Karpas-422 (cell line): ENCODE data around the gene TSPAN9. TPM values are rescaled to one million over a fixed set of nuclear protein-coding genes. Genes with fewer than 3 reads are reported as not detected.
A peak's percentile ranks its signal among the peaks of the same experiment; 100 is the strongest.

Experiments
- DNase-seq: peaks from one replicate; pipeline ENCODE4 v3.0.0-alpha.2; 2015
- H2AFZ ChIP-seq: fragments of 200-600 bp; sonication (generic); 2 replicates; pipeline ENCODE4 v1.6.1; 2014; ENCODE audit warnings: antibody characterized with exemption, low read length, mixed read lengths
- H3K27ac ChIP-seq: fragments of 200-600 bp; sonication (generic); 2 replicates; pipeline ENCODE4 v1.5.1; 2014; ENCODE audit warnings: mild to moderate bottlenecking, low read length, moderate library complexity
- H3K27me3 ChIP-seq: fragments of 200-600 bp; sonication (generic); 2 replicates; pipeline ENCODE4 v1.6.1; 2014; ENCODE audit warnings: low read length, mixed read lengths
- H3K36me3 ChIP-seq: fragments of 200-600 bp; sonication (generic); 2 replicates; pipeline ENCODE4 v1.6.1; 2014; ENCODE audit warnings: low read length, mixed read lengths; ENCODE audit not compliant: insufficient read depth
- H3K4me1 ChIP-seq: fragments of 200-600 bp; sonication (generic); 2 replicates; pipeline ENCODE4 v1.6.1; 2014; ENCODE audit warnings: mild to moderate bottlenecking, low read length, mixed read lengths
- H3K4me2 ChIP-seq: fragments of 200-600 bp; sonication (generic); 2 replicates; pipeline ENCODE4 v1.6.1; 2014; ENCODE audit warnings: low read length, low read depth, mild to moderate bottlenecking; ENCODE audit not compliant: poor library complexity, severe bottlenecking
- H3K4me3 ChIP-seq: fragments of 200-600 bp; sonication (generic); 2 replicates; pipeline ENCODE4 v1.5.1; 2014; ENCODE audit warnings: mild to moderate bottlenecking, antibody characterized with exemption, low read length, mixed read lengths
- H3K79me2 ChIP-seq: fragments of 200-600 bp; sonication (generic); 2 replicates; pipeline ENCODE4 v1.6.1; 2014; ENCODE audit warnings: mild to moderate bottlenecking, low read length, mixed read lengths
- H3K9ac ChIP-seq: fragments of 200-600 bp; sonication (generic); 2 replicates; pipeline ENCODE4 v1.6.0; 2014; ENCODE audit warnings: low read length
- H3K9me2 ChIP-seq: fragments of 200-600 bp; sonication (generic), shearing (Covaris generic); replicated peaks from 2 replicates; pipeline ENCODE4 v1.6.0; 2014; ENCODE audit warnings: mild to moderate bottlenecking, low read length, moderate library complexity; ENCODE audit not compliant: insufficient read depth
- H3K9me3 ChIP-seq: fragments of 300-700, 200-600 bp; sonication (generic); 2 replicates; pipeline ENCODE4 v1.6.1; 2014; ENCODE audit warnings: low read length, mixed read lengths
- H4K20me1 ChIP-seq: fragments of 200-600 bp; sonication (generic); 2 replicates; pipeline ENCODE4 v1.6.1; 2014; ENCODE audit warnings: mild to moderate bottlenecking, antibody characterized with exemption, low read length, low read depth; ENCODE audit not compliant: insufficient read depth
- total RNA-seq: library from RNA; depleted of rRNA; stranded (reverse); fragments of >200 nt; shearing (Covaris generic); gene quantifications from 2 replicates; pipeline ENCODE4 v1.2.3, GENCODE V29; 2014; ENCODE audit warnings: low replicate concordance

TSPAN9 gene
- total RNA-seq, 1 experiment from 2014 or later, result 2.0 TPM

DNA sequence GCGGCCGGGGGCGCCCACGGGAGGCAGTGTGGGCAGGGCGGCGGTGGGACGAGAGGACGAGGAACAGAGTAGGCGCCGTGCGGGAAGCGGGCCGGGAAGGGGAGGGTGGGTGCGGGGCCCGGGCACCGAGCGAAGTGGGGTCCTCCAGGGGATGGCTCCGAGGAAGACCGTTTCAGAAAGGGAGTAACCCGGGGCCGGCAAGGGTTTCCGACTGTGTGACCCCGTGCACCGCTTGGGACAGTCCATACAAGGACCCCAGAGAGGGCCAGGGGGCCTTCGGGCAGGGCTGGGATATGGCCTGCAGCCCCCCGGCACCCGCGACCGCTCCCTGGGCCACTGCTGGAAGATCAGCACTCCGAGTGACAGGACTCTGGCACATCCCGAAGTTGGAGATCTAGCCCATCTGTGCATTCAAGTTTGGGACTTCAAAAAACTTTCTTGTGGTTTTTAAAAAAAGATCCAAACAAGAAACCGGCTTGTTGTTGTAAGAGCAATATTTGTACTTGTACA, 448 bp downstream of the TSPAN9 start:
- Histone ChIP-seq H3K36me3 (no peaks in the 10 kb centered on the region), H3K27ac (no peak overlapping the region), H2AFZ (no peak overlapping the region), H3K9me2 (no peaks in the 10 kb centered on the region), H3K4me2 (peak overlapping the region; percentile 38), H4K20me1 (no peaks in the 10 kb centered on the region), H3K27me3 (no peaks in the 10 kb centered on the region), H3K9ac (no peak overlapping the region), H3K9me3 (no peaks in the 10 kb centered on the region), H3K4me3 (no peak overlapping the region), H3K4me1 (peaks cover 12% of the 10 kb centered on the region), H3K79me2 (no peaks in the 10 kb centered on the region)
- no peak for DNase-seq

DNA sequence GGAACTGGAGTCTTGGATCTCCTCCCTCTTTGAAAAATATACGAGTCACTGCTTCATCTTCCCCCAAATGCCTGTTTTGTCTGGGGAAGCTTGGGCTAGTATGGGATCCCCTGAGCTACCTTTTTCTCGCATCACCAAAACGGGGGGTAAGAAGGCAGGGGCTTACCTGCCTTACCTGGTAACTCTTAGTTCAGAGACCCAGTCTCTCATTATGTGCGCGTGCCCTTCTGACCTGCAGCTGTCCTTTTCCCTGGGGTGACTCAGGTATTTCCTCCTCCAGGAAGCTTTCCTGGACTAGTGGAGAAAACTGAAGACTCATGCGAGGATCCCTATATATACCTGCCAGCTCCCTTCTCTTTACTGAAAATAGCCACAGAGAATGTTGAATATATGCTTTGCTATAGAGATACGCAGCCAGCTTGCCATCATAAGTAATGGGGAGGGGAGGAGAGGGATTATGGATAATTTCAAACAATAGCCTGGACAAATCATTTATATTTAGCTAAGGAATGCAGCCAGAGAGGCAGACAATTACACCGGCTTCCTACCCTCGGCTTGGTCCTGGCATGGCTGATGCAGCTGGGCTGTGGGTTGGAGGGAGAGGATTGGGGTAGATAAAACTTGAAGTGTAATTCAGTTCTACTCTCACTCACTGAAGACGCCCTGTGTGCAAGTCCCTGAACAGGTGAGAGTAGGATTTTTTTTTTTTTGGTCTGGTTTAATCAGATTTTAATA, 1.1 kb downstream of the TSPAN9 start:
- H3K4me1 ChIP-seq, result peaks cover 10% of the 10 kb centered on the region
- DNase-seq, result no peak
- no peak overlapping the region for H3K4me3 ChIP-seq
- no peak overlapping the region for H3K4me2 ChIP-seq
- H3K79me2 ChIP-seq, result no peaks in the 10 kb centered on the region
- no peak overlapping the region for H3K27ac ChIP-seq
- H3K9me3 ChIP-seq, result no peaks in the 10 kb centered on the region
- H3K36me3 ChIP-seq, result no peaks in the 10 kb centered on the region
- no peak overlapping the region for H3K9ac ChIP-seq
- H3K27me3 ChIP-seq, result no peaks in the 10 kb centered on the region
- H2AFZ ChIP-seq, result no peak overlapping the region
- H3K9me2 ChIP-seq, result no peaks in the 10 kb centered on the region
- H4K20me1 ChIP-seq, result no peaks in the 10 kb centered on the region

DNA sequence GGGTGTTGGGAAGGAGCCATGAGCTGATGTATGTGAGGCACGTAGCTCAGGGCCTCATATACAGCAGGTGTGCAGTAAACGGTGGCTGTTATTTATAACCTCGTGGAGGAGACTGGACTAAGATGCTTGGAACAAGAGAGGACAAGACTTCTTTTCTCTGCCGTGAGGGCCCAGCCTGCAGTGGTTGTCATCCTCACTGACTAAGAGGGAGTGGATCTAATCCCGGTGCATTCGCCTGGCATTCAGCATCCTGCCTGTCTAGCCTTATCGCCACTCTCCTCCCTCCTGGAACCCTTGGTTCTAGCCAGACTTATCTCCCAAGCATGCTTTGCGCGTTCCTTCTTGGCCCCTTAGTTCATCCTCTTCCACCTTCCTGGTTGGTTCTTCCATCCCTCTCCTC, 3.9 kb downstream of the TSPAN9 start:
- Histone ChIP-seq H3K4me1 (peaks cover 5% of the 10 kb centered on the region; the same call in 1 of the 2 replicates), H3K9me3 (no peaks in the 10 kb centered on the region), H3K9me2 (no peaks in the 10 kb centered on the region), H2AFZ (no peak overlapping the region; the same call in 1 of the 2 replicates), H4K20me1 (no peaks in the 10 kb centered on the region), H3K4me2 (no peak overlapping the region), H3K9ac (no peak overlapping the region), H3K27me3 (no peaks in the 10 kb centered on the region), H3K79me2 (no peaks in the 10 kb centered on the region), H3K36me3 (no peaks in the 10 kb centered on the region), H3K4me3 (no peak overlapping the region), H3K27ac (no peak overlapping the region)
- no peak for DNase-seq

DNA sequence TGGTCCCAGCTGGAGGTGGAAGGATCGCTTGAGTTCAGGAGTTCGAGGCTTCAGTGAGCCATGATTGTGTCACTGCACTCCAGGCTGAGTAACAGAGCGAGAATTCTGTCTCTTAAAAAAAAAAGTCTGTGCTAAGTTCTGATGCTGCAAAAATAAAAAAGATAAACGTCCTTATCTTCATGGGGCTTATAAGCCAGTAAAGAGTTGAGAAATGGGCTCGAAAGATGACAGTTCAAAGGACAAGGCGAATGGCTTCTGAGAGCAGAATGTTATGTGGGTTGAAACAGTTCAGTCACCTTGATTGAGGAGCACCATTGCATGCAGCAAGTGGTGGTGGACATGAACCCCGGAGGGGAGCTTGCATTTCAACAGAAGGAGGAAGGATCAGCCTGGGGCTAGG, 4.7 kb downstream of the TSPAN9 start:
- H3K4me1 ChIP-seq, result peaks cover 5% of the 10 kb centered on the region; the same call in 1 of the 2 replicates
- no peaks in the 10 kb centered on the region for H3K9me2 ChIP-seq
- H3K79me2 ChIP-seq, result no peaks in the 10 kb centered on the region
- H3K27ac ChIP-seq, result no peak overlapping the region
- H4K20me1 ChIP-seq, result no peaks in the 10 kb centered on the region
- H3K36me3 ChIP-seq, result no peaks in the 10 kb centered on the region
- H3K9me3 ChIP-seq, result no peaks in the 10 kb centered on the region
- H3K9ac ChIP-seq, result no peak overlapping the region
- no peak overlapping the region for H3K4me3 ChIP-seq
- H3K27me3 ChIP-seq, result no peaks in the 10 kb centered on the region
- H3K4me2 ChIP-seq, result no peak overlapping the region
- no peak for DNase-seq
- H2AFZ ChIP-seq, result no peak overlapping the region

DNA sequence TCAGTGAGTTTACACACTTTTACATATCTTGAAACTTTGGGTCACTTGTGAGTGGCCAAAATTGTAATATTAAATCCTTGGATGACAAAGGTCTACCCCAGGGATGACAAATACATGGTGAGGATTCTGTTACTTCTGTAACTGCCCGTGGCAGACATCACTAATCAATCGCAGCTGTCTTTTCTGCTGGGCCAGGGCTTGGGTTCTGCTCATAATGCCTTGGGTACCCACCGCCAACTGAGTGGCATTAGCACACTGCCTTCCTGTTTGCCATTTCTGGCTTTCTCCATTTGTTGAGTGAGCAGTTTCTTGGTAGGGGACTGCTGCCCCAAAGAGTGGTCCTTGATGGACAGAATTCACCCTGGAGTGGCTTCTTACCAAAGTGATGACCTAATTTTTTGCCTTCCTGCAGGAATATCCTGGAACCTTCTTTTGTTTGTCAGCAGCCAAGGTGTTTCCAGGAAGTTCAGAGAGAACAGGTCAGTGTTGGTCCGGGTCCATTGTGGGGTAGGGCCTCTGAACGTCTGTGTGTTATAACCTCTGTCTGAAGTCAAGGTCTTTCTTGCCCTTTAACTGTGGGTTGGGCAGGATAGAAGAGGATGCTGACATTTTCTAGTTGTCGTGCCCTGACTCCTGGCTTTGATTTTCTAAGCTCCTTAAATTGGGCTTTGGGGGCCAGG, 6.2 kb downstream of the TSPAN9 start:
- Histone ChIP-seq H3K36me3 (no peaks in the 10 kb centered on the region), H3K9me2 (no peaks in the 10 kb centered on the region), H3K9ac (no peak overlapping the region), H3K4me3 (no peak overlapping the region), H4K20me1 (no peaks in the 10 kb centered on the region), H3K9me3 (no peaks in the 10 kb centered on the region), H3K27ac (no peak overlapping the region), H3K79me2 (no peaks in the 10 kb centered on the region), H3K4me1 (peaks cover 5% of the 10 kb centered on the region; the same call in 1 of the 2 replicates), H3K4me2 (no peak overlapping the region), H2AFZ (0 out of 2 replicates have a peak overlapping the region, but pooled peaks have one; percentile 27), H3K27me3 (no peaks in the 10 kb centered on the region)
- no peak for DNase-seq

DNA sequence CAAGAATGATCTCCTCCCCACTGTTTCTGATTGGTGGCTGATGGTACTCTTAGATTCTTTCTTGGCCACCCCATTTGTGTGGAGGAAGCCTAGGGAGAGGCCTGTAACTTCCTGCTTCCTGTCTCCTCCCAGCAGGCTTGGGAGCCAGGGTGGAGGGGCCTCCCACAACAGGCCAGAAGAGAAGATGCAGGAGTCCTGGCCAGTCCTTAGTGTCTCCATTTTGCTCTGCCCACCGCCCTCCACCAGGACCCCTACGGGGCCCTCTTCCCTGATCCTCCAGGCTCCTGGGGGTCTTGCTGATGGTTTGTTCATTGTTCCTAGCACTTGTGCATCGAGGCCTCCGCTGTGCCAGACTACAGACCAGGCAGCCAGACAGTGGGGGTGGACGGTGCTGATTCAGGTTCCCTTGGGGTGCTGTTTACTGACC, 6.8 kb downstream of the TSPAN9 start:
- no peaks in the 10 kb centered on the region for H3K36me3 ChIP-seq
- no peak overlapping the region for H3K4me2 ChIP-seq
- no peak overlapping the region for H3K27ac ChIP-seq
- H3K4me1 ChIP-seq, result peaks cover 5% of the 10 kb centered on the region; the same call in 1 of the 2 replicates
- DNase-seq, result no peak
- H3K9me3 ChIP-seq, result no peaks in the 10 kb centered on the region
- no peak overlapping the region for H2AFZ ChIP-seq
- H3K27me3 ChIP-seq, result no peaks in the 10 kb centered on the region
- H3K4me3 ChIP-seq, result no peak overlapping the region
- no peaks in the 10 kb centered on the region for H3K9me2 ChIP-seq
- H3K9ac ChIP-seq, result no peak overlapping the region
- no peaks in the 10 kb centered on the region for H4K20me1 ChIP-seq
- H3K79me2 ChIP-seq, result no peaks in the 10 kb centered on the region

DNA sequence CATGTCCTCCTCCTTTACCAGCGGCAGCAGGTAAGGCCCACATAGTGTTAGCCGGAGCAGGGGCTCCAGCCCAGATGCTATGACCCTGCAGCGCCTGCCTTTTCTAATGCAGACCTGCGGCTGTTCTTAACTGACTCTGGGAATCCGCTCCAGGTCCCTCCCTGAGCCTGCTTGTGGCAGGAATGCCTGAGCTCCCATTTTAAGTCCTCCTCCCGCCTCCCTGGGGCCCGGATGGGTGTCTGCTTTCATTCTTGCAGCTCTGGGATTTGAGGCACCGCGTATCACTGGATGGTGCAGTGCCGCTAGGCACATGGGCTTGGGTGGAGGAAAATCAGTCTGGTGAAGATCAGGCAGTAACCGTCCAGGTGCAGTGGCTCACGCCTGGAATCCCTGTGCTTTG, 7.6 kb downstream of the TSPAN9 start:
- H3K9me3 ChIP-seq, result no peaks in the 10 kb centered on the region
- no peak overlapping the region for H3K4me3 ChIP-seq
- H3K27me3 ChIP-seq, result no peaks in the 10 kb centered on the region
- no peaks in the 10 kb centered on the region for H3K9me2 ChIP-seq
- no peak overlapping the region for H3K9ac ChIP-seq
- no peak overlapping the region for H3K27ac ChIP-seq
- H4K20me1 ChIP-seq, result no peaks in the 10 kb centered on the region
- H3K4me1 ChIP-seq, result peaks cover 5% of the 10 kb centered on the region; the same call in 1 of the 2 replicates
- H3K4me2 ChIP-seq, result no peak overlapping the region
- no peak for DNase-seq
- H2AFZ ChIP-seq, result no peak overlapping the region
- no peaks in the 10 kb centered on the region for H3K79me2 ChIP-seq
- H3K36me3 ChIP-seq, result no peaks in the 10 kb centered on the region

DNA sequence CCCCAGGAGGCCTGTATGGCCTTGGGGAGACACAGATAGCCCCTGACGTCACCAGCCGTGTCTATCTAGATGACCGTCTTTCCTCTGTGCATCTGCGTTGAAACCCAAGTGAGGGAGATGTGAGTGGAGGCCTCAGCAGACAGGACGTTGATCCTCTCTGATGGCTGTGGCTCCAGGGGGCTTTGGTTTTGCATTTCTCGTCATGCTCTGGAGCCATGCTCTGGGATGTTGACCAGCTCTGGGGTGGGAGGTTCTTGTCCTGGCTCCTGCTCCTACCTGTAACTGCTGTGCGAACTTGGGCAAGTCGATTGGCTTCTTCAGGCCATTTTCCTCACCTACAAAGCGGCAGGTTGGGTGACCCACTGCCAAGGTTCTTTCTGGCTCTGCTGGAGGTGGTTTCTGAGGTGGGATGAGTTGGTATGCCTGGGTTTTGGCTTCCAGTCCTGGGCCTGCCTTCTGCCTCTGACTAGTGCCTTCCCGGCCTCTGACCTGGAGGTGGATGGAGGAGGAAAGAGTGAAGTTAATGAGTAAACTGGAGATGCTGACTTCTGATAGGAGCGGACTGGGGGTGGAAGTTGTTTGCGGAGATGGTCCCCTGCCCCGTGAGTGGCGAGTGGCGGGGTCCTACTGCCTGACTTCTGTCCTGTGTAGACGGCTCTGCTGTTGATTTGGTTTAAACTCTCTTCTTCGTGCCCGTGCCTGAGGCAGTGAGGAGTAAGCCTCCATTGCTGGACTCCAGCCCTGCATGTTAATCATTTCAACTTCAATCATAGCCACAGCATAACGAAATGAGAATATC, 8.4 kb downstream of the TSPAN9 start:
- Histone ChIP-seq H2AFZ (no peak overlapping the region), H3K4me1 (peaks cover 5% of the 10 kb centered on the region; the same call in 1 of the 2 replicates), H3K27ac (no peak overlapping the region), H3K4me3 (no peak overlapping the region), H4K20me1 (no peaks in the 10 kb centered on the region), H3K79me2 (no peaks in the 10 kb centered on the region), H3K4me2 (no peak overlapping the region), H3K9me3 (no peaks in the 10 kb centered on the region), H3K9ac (no peak overlapping the region), H3K9me2 (no peaks in the 10 kb centered on the region), H3K36me3 (no peaks in the 10 kb centered on the region), H3K27me3 (no peaks in the 10 kb centered on the region)
- no peak for DNase-seq
